ENCODE measurements around the gene COL6A3.

Gene COL6A3

GRCh38 chr2:237431837-237432236 lies 17.9 kb upstream of the COL6A3 start:
- Histone ChIP-seq H3K4me1 (ENCODE audit: low read depth, poor library complexity, severe bottlenecking) (peaks cover 28% of the 10 kb centered on the region), H3K36me3 (ENCODE audit: insufficient read depth) (no peaks in the 10 kb centered on the region), H3K4me3 (IDR thresholded peaks at IDR 0.05; ENCODE audit: insufficient read depth, low read depth, low read length) (no peak overlapping the region), H2AFZ (ENCODE audit: low read depth) (no peak overlapping the region), H3K27me3 (ENCODE audit: insufficient read depth, low read depth) (no peaks in the 10 kb centered on the region), H3K79me2 (ENCODE audit: insufficient read depth, low read depth) (no peaks in the 10 kb centered on the region), H4K20me1 (ENCODE audit: insufficient read depth) (no peaks in the 10 kb centered on the region), H3K9ac (no peak overlapping the region), H3K27ac (no peak overlapping the region), H3K4me2 (no peak overlapping the region)
- no peak for TF ChIP-seq CTCF (conservative IDR thresholded peaks at IDR 0.05; ENCODE audit: low read depth, low read length)

GRCh38 chr2:237431372-237431771 lies 17.4 kb upstream of the COL6A3 start:
- Histone ChIP-seq H3K36me3 (ENCODE audit: insufficient read depth) (no peaks in the 10 kb centered on the region), H3K4me1 (ENCODE audit: low read depth, poor library complexity, severe bottlenecking) (peaks cover 33% of the 10 kb centered on the region), H3K27ac (no peak overlapping the region), H3K4me2 (no peak overlapping the region), H3K79me2 (ENCODE audit: insufficient read depth, low read depth) (no peaks in the 10 kb centered on the region), H3K4me3 (IDR thresholded peaks at IDR 0.05; ENCODE audit: insufficient read depth, low read depth, low read length) (no peak overlapping the region), H4K20me1 (ENCODE audit: insufficient read depth) (no peaks in the 10 kb centered on the region), H2AFZ (ENCODE audit: low read depth) (no peak overlapping the region), H3K27me3 (ENCODE audit: insufficient read depth, low read depth) (no peaks in the 10 kb centered on the region), H3K9ac (no peak overlapping the region)
- TF ChIP-seq CTCF (conservative IDR thresholded peaks at IDR 0.05; ENCODE audit: low read depth, low read length), result no peak

- Histone ChIP-seq H4K20me1 (ENCODE audit: insufficient read depth) (no peaks in the 10 kb centered on the region), H3K4me3 (IDR thresholded peaks at IDR 0.05; ENCODE audit: insufficient read depth, low read depth, low read length) (no peak overlapping the region), H3K36me3 (ENCODE audit: insufficient read depth) (no peaks in the 10 kb centered on the region), H3K79me2 (ENCODE audit: insufficient read depth, low read depth) (no peaks in the 10 kb centered on the region), H3K27ac (no peak overlapping the region), H3K4me2 (no peak overlapping the region), H3K4me1 (ENCODE audit: low read depth, poor library complexity, severe bottlenecking) (peaks cover 33% of the 10 kb centered on the region), H3K9ac (no peak overlapping the region), H3K27me3 (ENCODE audit: insufficient read depth, low read depth) (no peaks in the 10 kb centered on the region), H2AFZ (ENCODE audit: low read depth) (no peak overlapping the region)
- TF ChIP-seq CTCF (conservative IDR thresholded peaks at IDR 0.05; ENCODE audit: low read depth, low read length), result no peak
These were observed 16.9 kb upstream of the COL6A3 start for GRCh38 chr2:237430861-237431260.

GRCh38 chr2:237429753-237430152 lies 15.8 kb upstream of the COL6A3 start:
- TF ChIP-seq CTCF (conservative IDR thresholded peaks at IDR 0.05; ENCODE audit: low read depth, low read length), result no peak
- Histone ChIP-seq H3K4me3 (IDR thresholded peaks at IDR 0.05; ENCODE audit: insufficient read depth, low read depth, low read length) (no peak overlapping the region), H2AFZ (ENCODE audit: low read depth) (peak overlapping the region; percentile 8; the same call in 1 of the 2 replicates), H3K36me3 (ENCODE audit: insufficient read depth) (no peaks in the 10 kb centered on the region), H4K20me1 (ENCODE audit: insufficient read depth) (no peaks in the 10 kb centered on the region), H3K27ac (peak overlapping the region; percentile 34; the same call in 1 of the 2 replicates), H3K9ac (no peak overlapping the region), H3K4me1 (ENCODE audit: low read depth, poor library complexity, severe bottlenecking) (peaks cover 33% of the 10 kb centered on the region), H3K79me2 (ENCODE audit: insufficient read depth, low read depth) (no peaks in the 10 kb centered on the region), H3K27me3 (ENCODE audit: insufficient read depth, low read depth) (no peaks in the 10 kb centered on the region), H3K4me2 (0 out of 2 replicates have a peak overlapping the region, but pooled peaks have one; percentile 16)

Data from KMS-11 (cell line).